GM20431 (cell line): ENCODE measurements around the gene EHF.
"Not testable (repeated sequence)": the region's sequence is repeated elsewhere in the genome, so short reads cannot be mapped to it uniquely, and the experiment has no call there.

Source experiments
- in situ Hi-C: fragments of 300-500 bp; cut with MseI, MboI; formaldehyde crosslinking; loops from one replicate; pipeline ENCODE4 v1.15.0; 2020; ENCODE audit warnings: low sequenced_read_pairs; ENCODE audit not compliant: unreplicated experiment

EHF gene

GRCh38 chr11:34656062-34656720 lies 35.3 kb downstream of the EHF start:
- in situ Hi-C loops = no loop called here

- in situ Hi-C loops = no loop called here
Measured at GRCh38 chr11:34658071-34659015, 37.5 kb downstream of the EHF start.

GRCh38 chr11:34659096-34659733 lies 38.3 kb downstream of the EHF start:
- in situ Hi-C loops = no loop called here

GRCh38 chr11:34665077-34665835 lies 44.4 kb downstream of the EHF start:
- in situ Hi-C loops = no loop called here

DNA sequence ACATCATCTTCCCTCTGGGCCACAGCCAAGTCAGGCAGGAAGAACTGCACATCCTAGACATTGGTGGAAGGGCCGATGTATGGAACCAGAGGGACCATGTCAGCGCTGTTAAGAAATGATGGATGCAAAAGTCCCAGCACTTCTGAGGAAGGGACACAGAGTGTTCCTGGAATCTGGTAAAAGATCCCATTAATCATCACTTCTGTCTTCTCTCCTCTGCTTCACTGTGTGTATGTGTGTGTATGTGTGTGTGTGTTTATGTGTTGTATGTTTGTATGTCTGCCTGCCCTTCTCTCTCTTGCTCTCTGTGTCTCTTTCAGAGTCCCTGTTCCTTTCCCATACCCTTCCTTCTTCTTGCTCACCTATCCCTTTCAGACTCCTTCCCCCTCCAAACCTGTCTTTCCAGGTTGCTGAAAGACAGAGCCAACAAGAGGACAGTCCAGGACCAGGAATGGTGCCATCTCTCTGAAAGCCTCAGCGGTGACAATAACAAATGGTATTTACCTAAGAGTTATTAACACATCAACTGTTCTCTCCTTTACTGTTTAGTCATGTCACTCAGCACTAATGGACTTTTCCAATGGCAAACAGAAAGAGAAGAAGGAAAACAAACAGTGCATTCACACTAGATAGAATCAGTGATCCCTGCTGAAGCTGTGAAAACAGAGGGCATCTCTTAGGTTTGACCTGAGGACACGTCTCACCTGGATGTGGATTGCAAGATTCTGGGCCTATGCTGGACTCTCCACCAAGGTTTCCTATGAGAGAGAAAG lies 47.1 kb downstream of the EHF start:
- in situ Hi-C loops = no loop called here

GRCh38 chr11:34668583-34669053 lies 47.7 kb downstream of the EHF start:
- in situ Hi-C loops = no loop called here

DNA sequence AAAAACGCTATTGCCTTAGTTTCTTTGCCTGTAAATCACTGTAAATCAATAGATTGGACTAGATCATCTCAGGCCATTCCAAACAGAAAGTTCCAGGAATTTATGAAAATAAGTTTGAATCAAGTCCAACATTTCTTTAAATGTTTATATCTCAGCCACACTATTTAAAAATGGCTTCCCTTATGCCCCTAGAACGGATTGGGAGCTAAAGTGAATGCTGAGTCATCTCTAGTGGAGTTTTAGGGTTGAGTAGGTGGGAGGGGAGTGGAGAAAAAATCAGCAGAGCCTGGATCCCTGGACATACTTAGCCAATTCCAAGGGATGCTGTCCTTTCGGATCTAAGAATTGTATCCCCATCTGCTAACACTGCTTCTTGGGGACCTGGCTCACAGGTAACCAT lies 48.6 kb downstream of the EHF start:
- in situ Hi-C loops = no loop called here

DNA sequence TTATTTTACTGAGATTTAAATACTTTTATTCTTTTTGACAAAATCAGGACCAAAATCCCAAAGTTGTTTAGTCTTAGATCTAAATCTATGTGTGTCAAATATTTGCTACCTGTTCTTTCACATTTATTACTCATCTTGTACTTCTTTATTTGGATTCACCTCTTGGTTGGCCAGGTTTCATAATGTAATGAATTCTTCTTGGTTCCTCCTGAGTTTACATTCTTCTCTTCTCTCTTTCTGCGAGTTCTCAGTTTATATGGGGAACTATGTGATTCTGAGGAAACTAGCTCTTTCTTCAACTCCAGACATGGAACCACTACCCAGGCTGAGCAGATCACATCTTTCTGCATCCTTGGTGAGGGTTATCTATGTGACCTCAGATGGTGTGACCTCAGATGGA lies 50.2 kb downstream of the EHF start:
- in situ Hi-C loops = no loop called here

DNA sequence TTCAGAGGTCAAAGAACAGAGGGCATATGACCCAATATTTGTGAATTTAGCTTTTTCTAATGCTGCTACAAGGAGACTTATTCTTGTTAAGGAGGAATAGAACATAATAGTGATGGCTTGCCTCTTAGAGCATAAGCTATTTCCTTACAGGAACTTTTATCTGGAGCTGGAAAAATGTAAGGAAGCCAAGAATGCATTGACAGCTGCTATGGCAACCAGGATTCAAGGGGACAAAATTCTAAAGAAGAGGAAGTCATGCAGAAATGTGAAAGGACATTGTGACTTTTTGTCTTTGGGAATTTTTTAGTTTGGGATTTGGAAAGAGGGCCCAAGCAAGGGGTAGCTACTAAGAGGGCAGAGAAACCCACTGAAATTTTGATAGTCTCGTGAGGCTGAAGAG lies 51.1 kb downstream of the EHF start:
- in situ Hi-C loops = no loop called here

- in situ Hi-C loops = no loop called here
Measured at GRCh38 chr11:34674038-34674437, 53.1 kb downstream of the EHF start.

DNA sequence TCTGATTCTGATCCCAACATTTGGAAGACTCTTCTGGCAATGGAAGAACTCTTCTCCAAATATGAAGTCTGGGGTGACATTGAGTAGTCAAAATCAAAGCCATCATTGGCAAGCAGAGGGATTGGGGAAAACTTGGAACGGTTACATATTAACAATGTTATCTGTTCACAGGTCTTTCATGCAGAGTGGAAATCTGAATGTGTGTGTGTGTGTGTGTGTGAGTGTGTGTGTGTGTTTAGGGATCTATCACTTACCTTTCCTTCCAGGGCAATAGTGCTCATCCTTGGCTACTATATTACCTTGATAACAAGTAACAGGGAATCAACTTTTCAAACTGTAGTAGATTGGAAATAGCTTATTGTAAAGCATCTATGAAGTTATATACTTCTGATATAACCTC lies 55.3 kb downstream of the EHF start:
- in situ Hi-C loops = no loop called here

GRCh38 chr11:34679681-34680080 lies 58.8 kb downstream of the EHF start:
- in situ Hi-C loops = no loop called here

- in situ Hi-C loops = no loop called here
Measured at GRCh38 chr11:34680206-34680605, 59.3 kb downstream of the EHF start.

DNA sequence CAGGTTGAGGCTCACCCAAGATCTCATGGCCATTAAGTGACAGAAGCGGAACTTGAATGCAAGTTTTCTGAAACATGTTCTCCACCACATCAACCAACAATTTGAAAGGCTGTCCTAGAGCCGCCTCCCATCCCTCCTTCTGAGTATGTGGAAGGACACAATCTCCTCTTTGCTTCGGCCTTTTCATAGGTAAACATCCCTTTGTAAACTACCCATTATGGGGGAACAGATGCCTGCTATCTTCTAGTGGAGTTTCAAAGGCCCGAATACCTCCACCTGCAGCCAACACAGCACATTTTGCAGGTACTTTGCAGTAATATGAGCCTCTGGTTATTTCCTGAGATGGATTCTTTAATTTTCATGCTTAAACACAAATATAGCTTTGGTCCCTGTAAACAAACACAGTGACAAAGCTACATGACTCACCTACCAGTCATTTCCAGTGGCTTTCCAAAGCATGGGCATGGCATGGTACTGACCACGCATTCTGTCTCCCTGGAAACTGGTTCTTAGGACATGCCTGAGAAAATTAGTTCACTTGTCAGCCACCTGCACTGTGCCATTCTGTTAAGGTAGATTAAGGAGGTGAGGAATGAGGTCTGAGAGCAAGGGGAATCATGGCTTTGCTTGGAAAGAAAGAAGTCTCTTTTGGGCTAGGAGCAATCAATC lies 60.2 kb downstream of the EHF start:
- in situ Hi-C loops = no loop called here

DNA sequence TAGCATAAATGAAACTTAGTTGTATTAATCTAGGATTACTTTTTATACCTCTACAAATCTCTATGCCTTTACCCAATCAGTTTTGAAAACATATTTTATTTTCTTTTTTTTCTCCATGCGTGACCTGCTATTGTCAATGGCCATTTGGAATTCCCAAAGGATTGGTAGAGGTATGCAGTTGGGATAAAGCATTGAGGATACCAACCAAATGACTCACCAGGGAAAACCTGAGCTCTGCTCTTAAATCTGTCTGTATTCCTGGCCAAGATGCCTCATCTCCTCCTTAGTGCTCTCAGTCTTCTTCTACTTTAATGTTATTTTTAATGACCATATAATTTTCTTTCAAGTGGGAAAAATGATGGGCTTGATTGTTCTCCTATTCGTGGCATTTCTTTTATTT lies 61.9 kb downstream of the EHF start:
- in situ Hi-C loops = no loop called here

- in situ Hi-C loops = no loop called here
Measured at GRCh38 chr11:34683396-34683795, 62.5 kb downstream of the EHF start.

- in situ Hi-C loops = no loop called here
Measured at GRCh38 chr11:34685864-34686263, 65.0 kb downstream of the EHF start.

DNA sequence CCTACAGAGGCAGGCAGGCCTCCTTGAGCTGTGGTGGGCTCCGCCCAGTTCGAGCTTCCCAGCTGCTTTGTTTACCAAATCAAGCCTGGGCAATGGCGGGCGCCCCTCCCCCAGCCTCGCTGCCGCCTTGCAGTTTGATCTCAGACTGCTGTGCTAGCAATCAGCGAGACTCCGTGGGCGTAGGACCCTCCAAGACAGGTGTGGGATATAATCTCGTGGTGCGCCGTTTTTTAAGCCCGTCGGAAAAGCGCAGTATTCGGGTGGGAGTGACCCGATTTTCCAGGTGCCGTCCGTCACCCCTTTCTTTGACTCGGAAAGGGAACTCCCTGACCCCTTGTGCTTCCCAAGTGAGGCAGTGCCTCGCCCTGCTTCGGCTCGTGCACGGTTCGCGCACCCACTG lies 71.4 kb downstream of the EHF start:
- in situ Hi-C loops = not testable (repeated sequence)

DNA sequence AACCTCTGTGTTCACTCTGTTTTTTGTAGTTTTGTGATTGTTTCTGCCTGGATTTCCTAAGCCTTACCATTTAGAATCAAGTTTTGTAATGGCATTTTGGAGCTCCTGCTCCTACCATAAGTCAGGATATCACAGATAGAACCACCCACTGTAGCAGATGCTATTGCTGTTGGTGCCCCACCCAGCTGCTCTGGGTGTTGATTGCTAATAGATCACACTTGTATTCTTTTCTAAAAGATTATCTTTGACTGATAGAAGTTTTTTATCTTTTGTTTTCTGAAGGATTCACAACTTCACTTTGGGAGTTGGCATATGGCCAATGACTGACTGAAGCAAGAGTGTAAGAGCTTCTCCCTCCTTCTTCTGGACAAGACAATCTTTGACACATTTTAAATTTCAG lies 76.0 kb downstream of the EHF start:
- in situ Hi-C loops = no loop called here
